SH-SY5Y (cell line): ENCODE measurements around the gene PTPRG.

Experiments
- GATA2 ChIP-seq: IDR thresholded peaks from 2 replicates; pipeline ENCODE4 v1.6.1; 2011; ENCODE audit warnings: mild to moderate bottlenecking, low read depth, low read length
- GATA3 ChIP-seq: IDR thresholded peaks from 2 replicates; pipeline ENCODE4 v1.6.1; 2011; ENCODE audit warnings: low read depth, mild to moderate bottlenecking, low read length, moderate library complexity

- TF ChIP-seq GATA3 (no peak), GATA2 (no peak)
Measured at GRCh38 chr3:61828184-61828874, 267.0 kb downstream of the PTPRG start.
